PC-3 (cell line): ENCODE data around the gene TMED8. TPM values are rescaled to one million over a fixed set of nuclear protein-coding genes. Genes with fewer than 3 reads are reported as not detected.
A peak's percentile ranks its signal among the peaks of the same experiment; 100 is the strongest.
"Not testable (repeated sequence)": the region's sequence is repeated elsewhere in the genome, so short reads cannot be mapped to it uniquely, and the experiment has no call there.

Experiments used
- ATAC-seq: fragments of 200-7000 bp; cut with Tn5 transposase; 2 replicates; pipeline ENCODE4 v1.9.1; 2020; ENCODE audit warnings: mild to moderate bottlenecking, moderate library complexity
- BruUV-seq: library from RNA; stranded (reverse); fragments of 400-500 nt; replicated peaks from 2 replicates; lab custom pipeline; 2021; lab: Mats Ljungman, UMichigan
- CTCF ChIA-PET: fragments of 300-600 bp; sonication (Branson Sonifier 250); formaldehyde crosslinking; loops from one replicate; lab custom pipeline; 2022; ENCODE audit warnings: antibody characterized with exemption; lab: Charles Lee
- POLR2A ChIA-PET: fragments of 300-600 bp; sonication (Branson Sonifier 250); formaldehyde crosslinking; loops from one replicate; lab custom pipeline; 2022; ENCODE audit warnings: antibody characterized with exemption; ENCODE audit not compliant: unreplicated experiment; lab: Charles Lee
- DNase-seq: peaks from one replicate; pipeline ENCODE4 v3.0.0-alpha.2; 2015
- H2AFZ ChIP-seq: fragments of 300-600 bp; sonication (generic); 2 replicates; pipeline ENCODE4 v1.6.0; 2016; ENCODE audit warnings: antibody characterized with exemption, low read length
- H3F3A ChIP-seq: fragments of 300-600 bp; sonication (generic); one replicate; pipeline ENCODE4 v1.6.0; 2017; ENCODE audit warnings: antibody characterized with exemption, low read length, control low read depth, mild to moderate bottlenecking; ENCODE audit not compliant: unreplicated experiment
- H3K27ac ChIP-seq: fragments of 300-600 bp; sonication (generic); 2 replicates; pipeline ENCODE4 v1.5.1; 2016; ENCODE audit warnings: mild to moderate bottlenecking, low read length
- H3K27me3 ChIP-seq: fragments of 300-600 bp; sonication (generic); 2 replicates; pipeline ENCODE4 v1.6.1; 2016; ENCODE audit warnings: low read length, mixed read lengths
- H3K36me3 ChIP-seq: fragments of 300-600 bp; sonication (generic); 2 replicates; pipeline ENCODE4 v1.6.1; 2016; ENCODE audit warnings: low read depth, mixed run types, low read length, mixed read lengths
- H3K4me1 ChIP-seq: fragments of 300-600 bp; sonication (generic); 2 replicates; pipeline ENCODE4 v1.5.1; 2016; ENCODE audit warnings: low read length; ENCODE audit not compliant: insufficient read depth
- H3K4me2 ChIP-seq: fragments of 300-600 bp; sonication (generic); 2 replicates; pipeline ENCODE4 v1.6.0; 2016; ENCODE audit warnings: low read length
- H3K4me3 ChIP-seq: fragments of 300-600 bp; sonication (generic); 2 replicates; pipeline ENCODE4 v1.5.1; 2016; ENCODE audit warnings: mild to moderate bottlenecking, low read length, mixed read lengths
- H3K79me2 ChIP-seq: fragments of 300-600 bp; sonication (generic); 2 replicates; pipeline ENCODE4 v1.6.1; 2017; ENCODE audit warnings: low read length, mixed read lengths
- H3K9ac ChIP-seq: fragments of 300-600 bp; sonication (generic); 2 replicates; pipeline ENCODE4 v1.6.0; 2016; ENCODE audit warnings: mild to moderate bottlenecking, low read length
- H3K9me2 ChIP-seq: fragments of 300-600 bp; sonication (generic); replicated peaks from 2 replicates; pipeline ENCODE4 v1.6.1; 2016; ENCODE audit warnings: mixed run types, low read length, mixed read lengths
- H3K9me3 ChIP-seq: fragments of 300-600 bp; sonication (generic); 2 replicates; pipeline ENCODE4 v1.6.1; 2016; ENCODE audit warnings: low read length, mixed read lengths
- H4K20me1 ChIP-seq: fragments of 300-600 bp; sonication (generic); 2 replicates; pipeline ENCODE4 v1.6.1; 2016; ENCODE audit warnings: low read length, mixed read lengths
- CTCF ChIP-seq: fragments of 300-600 bp; sonication (generic); conservative IDR thresholded peaks from 2 replicates; pipeline ENCODE4 v1.5.1; 2017; ENCODE audit warnings: antibody characterized with exemption, low read depth, mild to moderate bottlenecking, low read length
- EZH2 ChIP-seq: fragments of 300-600 bp; sonication (generic); IDR thresholded peaks from one replicate; pipeline ENCODE4 v1.6.1; 2017; ENCODE audit warnings: antibody characterized with exemption, mild to moderate bottlenecking, low read length; ENCODE audit not compliant: unreplicated experiment
- EZH2phosphoT487 ChIP-seq: fragments of 300-600 bp; sonication (generic); IDR thresholded peaks from 2 replicates; pipeline ENCODE4 v1.6.1; 2018; ENCODE audit warnings: mild to moderate bottlenecking, antibody characterized with exemption, low read length, borderline replicate concordance
- intact Hi-C: fragments of 100-400 bp; cut with micrococcal nuclease; formaldehyde crosslinking; loops from 2 replicates; pipeline ENCODE4 v1.9.0; 2023
- total RNA-seq: library from RNA; depleted of rRNA; stranded (reverse); fragments of >200 nt; gene quantifications from 2 replicates; pipeline ENCODE4 v1.2.3, GENCODE V29; 2014

Gene TMED8
- total RNA-seq, 1 experiment from 2014 or later, result 16.8 TPM

- POLR2A ChIA-PET, result no interaction called here
These were observed 39.9 kb upstream of the TMED8 start for GRCh38 chr14:77416836-77417235.

GRCh38 chr14:77416098-77416497, 39.2 kb upstream of the TMED8 start:
- H4K20me1 ChIP-seq, H3K9me2 ChIP-seq, H3K4me2 ChIP-seq, DNase-seq, H3K4me3 ChIP-seq, H3K4me1 ChIP-seq, intact Hi-C loops, H3F3A ChIP-seq, BruUV-seq, POLR2A ChIA-PET, H3K36me3 ChIP-seq, H3K79me2 ChIP-seq, H3K9me3 ChIP-seq, H3K9ac ChIP-seq, H2AFZ ChIP-seq, H3K27me3 ChIP-seq, ATAC-seq, H3K27ac ChIP-seq: not testable (repeated sequence)
- CTCF ChIA-PET, result interaction anchor here (0.6 kb wide), 2 partner anchors 100 to 232 kb away, joined by 3 to 5 read pairs; no protein-coding TSS in a partner anchor

More at GRCh38 chr14:77416836-77417235, 39.9 kb upstream of the TMED8 start:
- H3K27ac ChIP-seq, result no peak overlapping the region
- DNase-seq (no peak), ATAC-seq (no peak)
- H3K9ac ChIP-seq, result no peak overlapping the region
- BruUV-seq, result no TSS peak
- peaks cover 4% of the 10 kb centered on the region; the same call in 1 of the 2 replicates for H3K4me1 ChIP-seq
- no peak overlapping the region for H3K4me3 ChIP-seq
- H3K79me2 ChIP-seq, result no peaks in the 10 kb centered on the region
- H4K20me1 ChIP-seq, result no peaks in the 10 kb centered on the region
- no peak overlapping the region for H3K4me2 ChIP-seq
- no peaks in the 10 kb centered on the region for H3K9me3 ChIP-seq
- H3K36me3 ChIP-seq, result no peaks in the 10 kb centered on the region
- no peak overlapping the region for H2AFZ ChIP-seq
- intact Hi-C loops, result no loop called here
- TF ChIP-seq EZH2, result no peak
- TF ChIP-seq CTCF, result no peak
- CTCF ChIA-PET, result no interaction called here
- H3K9me2 ChIP-seq, result no peaks in the 10 kb centered on the region
- H3F3A ChIP-seq, result no peaks in the 10 kb centered on the region
- no peaks in the 10 kb centered on the region for H3K27me3 ChIP-seq

GRCh38 chr14:77415403-77416030, 38.6 kb upstream of the TMED8 start:
- BruUV-seq, H3K36me3 ChIP-seq, H3K9ac ChIP-seq, H3K4me1 ChIP-seq, H3K27ac ChIP-seq, H4K20me1 ChIP-seq, H3K79me2 ChIP-seq, H3K9me2 ChIP-seq, DNase-seq, intact Hi-C loops, ATAC-seq, H3K27me3 ChIP-seq, H3K4me3 ChIP-seq, H3F3A ChIP-seq, H2AFZ ChIP-seq, H3K9me3 ChIP-seq, H3K4me2 ChIP-seq: not testable (repeated sequence)
- CTCF ChIA-PET, result interaction anchor here (0.6 kb wide), 2 partner anchors 99 to 232 kb away, joined by 3 to 5 read pairs; no protein-coding TSS in a partner anchor
- POLR2A ChIA-PET, result interaction anchor here (0.7 kb wide), 1 partner anchor 136 kb away, joined by 4 read pairs; no protein-coding TSS in a partner anchor

- peaks cover 7% of the 10 kb centered on the region for H3K4me1 ChIP-seq
- DNase-seq, result peak; percentile 41
- no peak overlapping the region for H3K4me2 ChIP-seq
- ChIA-PET CTCF (no interaction called here), POLR2A (no interaction called here)
- H3K27ac ChIP-seq, result no peak overlapping the region
- H3K27me3 ChIP-seq, result no peaks in the 10 kb centered on the region
- no peaks in the 10 kb centered on the region for H3F3A ChIP-seq
- no peak overlapping the region for H2AFZ ChIP-seq
- H3K9me3 ChIP-seq, result no peaks in the 10 kb centered on the region
- H3K79me2 ChIP-seq, result no peaks in the 10 kb centered on the region
- H4K20me1 ChIP-seq, result no peaks in the 10 kb centered on the region
- ATAC-seq, result peak; percentile 64
- no peak overlapping the region for H3K4me3 ChIP-seq
- intact Hi-C loops, result no loop called here
- no peak overlapping the region for H3K9ac ChIP-seq
- no peaks in the 10 kb centered on the region for H3K36me3 ChIP-seq
- no peaks in the 10 kb centered on the region for H3K9me2 ChIP-seq
- BruUV-seq, result no TSS peak
- peak; percentile 54 for TF ChIP-seq CTCF
- no peak for TF ChIP-seq EZH2
- TF ChIP-seq EZH2phosphoT487, result no peak
These were observed 32.2 kb upstream of the TMED8 start for GRCh38 chr14:77409131-77409533.
